Hindlimb muscle (tissue), 1 donor: ENCODE measurements around the gene MROH2A. TPM values are rescaled to one million over a fixed set of nuclear protein-coding genes. Genes with fewer than 3 reads are reported as not detected.
"Not testable (repeated sequence)": the region's sequence is repeated elsewhere in the genome, so short reads cannot be mapped to it uniquely, and the experiment has no call there.

Experiments used
- DNase-seq: peaks from one replicate; pipeline ENCODE4 v3.0.0-alpha.2; 2013
- polyA plus RNA-seq: library from polyadenylated mRNA; unstranded; fragments of 120-200 nt; gene quantifications from one replicate; pipeline ENCODE4 v1.2.1, GENCODE V29; 2013; ENCODE audit not compliant: insufficient read length

MROH2A gene
- polyA plus RNA-seq, result not detected

- no peak for DNase-seq
Observed at GRCh38 chr2:233778030-233778429, at the start of gene MROH2A. MROH2A (plus strand) TSS chr2:233778330; CDS start chr2:233779359, 1,029 bp downstream.

- DNase-seq, result no peak
Observed at GRCh38 chr2:233728723-233729301, 49.3 kb upstream of the MROH2A start, which contains the start of gene UGT1A3. UGT1A3 (plus strand) TSS chr2:233729042; CDS start chr2:233729127, 85 bp downstream.

DNA sequence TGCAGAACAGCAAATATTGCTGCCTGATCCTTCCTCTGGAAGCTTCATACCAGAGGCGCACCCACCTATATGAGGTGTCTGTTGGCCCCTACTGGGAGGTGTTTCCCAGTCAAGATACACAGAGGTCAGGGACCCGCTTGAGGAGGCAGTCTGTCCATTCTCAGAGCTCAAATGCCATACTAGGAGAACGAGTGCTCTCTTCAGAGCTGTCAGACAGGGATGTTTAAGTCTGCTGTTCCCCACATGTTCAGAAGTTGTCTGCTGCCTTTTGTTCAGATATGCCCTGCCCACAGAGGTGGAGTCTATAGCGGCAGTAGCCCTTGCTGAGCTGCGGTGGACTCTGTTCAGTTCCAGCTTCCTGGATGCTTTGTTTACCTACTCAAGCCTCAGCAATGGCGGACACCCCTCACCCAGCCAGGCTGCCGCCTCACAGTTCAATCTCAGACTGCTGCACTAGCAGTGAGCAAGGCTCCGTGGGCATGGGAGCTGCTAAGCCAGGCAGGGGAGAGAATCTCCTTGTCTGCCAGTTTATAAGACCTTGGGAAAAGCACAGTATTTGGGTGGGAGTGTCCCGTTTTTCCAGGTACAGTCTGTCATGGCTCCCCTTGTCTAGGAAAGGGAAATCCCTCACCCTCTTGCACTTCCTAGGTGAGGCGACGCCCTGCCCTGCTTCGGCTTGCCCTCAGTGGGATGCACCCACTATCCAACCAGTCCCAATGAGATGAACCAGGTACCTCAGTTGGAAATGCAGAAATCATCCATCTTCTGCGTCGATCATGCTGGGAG lies 41.1 kb upstream of the MROH2A start:
- not testable (repeated sequence) for DNase-seq

- no peak for DNase-seq
Observed at GRCh38 chr2:233740870-233741269, 37.3 kb upstream of the MROH2A start.

DNA sequence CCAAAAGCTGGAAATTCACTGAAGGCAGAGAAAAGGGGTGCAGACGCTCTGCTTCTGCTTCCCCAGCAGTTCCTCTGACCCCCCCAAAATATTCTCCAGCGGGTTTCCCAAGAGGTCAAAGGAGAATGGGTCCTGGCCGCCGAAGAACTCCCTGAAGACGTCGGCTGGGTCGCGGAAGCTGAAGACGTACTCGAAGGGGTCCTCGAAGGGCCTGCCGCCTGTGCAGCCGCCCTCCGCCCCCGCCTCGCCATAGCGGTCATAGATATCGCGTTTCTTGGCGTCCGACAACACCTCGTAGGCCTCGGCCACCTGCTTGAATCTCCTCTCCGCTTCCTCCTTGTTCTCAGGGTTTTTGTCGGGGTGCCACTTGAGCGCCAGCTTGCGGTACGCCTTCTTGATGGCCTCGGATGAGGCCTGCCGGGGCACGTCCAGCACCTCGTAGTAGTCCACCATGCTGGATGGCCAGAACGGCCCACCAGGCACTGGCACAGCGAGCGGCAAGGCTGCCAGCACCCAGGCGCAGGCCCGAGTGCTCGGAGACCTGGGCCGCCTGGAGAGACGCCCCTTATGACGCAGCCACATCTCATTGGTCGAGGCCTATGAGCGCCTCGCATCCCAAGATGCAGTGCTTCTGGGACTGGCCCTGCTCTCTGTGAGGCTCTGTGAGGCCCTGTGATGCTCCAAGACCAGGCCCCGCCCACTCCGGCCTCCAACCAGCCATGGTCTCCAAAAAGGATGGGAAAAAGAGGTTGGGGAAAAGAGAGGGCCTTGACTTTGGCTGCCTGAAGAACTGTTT lies 34.5 kb upstream of the MROH2A start:
- no peak for DNase-seq

- no peak for DNase-seq
Observed at GRCh38 chr2:233745073-233745755, 32.9 kb upstream of the MROH2A start.

DNA sequence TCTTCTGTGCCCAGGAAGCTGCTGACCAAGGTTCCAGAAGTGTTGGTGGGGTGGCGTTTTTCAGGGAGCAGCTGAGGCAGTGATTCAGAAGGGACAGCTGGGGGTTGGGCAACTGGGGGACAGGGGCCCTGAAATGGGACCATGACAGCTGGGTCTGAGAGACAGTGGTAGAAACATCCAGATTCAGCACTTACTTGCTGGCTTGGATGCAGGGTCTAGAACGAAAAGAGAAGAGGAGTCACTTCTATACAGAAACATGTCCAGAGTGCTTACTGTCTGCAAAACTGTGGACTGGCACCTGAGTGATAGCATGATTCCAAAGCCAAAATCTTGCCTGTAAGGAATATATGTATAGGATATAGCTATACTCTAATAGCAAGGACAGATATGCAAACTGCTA lies 32.3 kb upstream of the MROH2A start:
- DNase-seq, result not testable (repeated sequence)

- DNase-seq, result no peak
Observed at GRCh38 chr2:233746475-233747282, 31.5 kb upstream of the MROH2A start.

- DNase-seq, result no peak
Observed at GRCh38 chr2:233747283-233747544, 30.9 kb upstream of the MROH2A start.

GRCh38 chr2:233750689-233751088 lies 27.4 kb upstream of the MROH2A start:
- DNase-seq, result not testable (repeated sequence)

- not testable (repeated sequence) for DNase-seq
Observed at GRCh38 chr2:233751212-233752009, 26.7 kb upstream of the MROH2A start.

DNA sequence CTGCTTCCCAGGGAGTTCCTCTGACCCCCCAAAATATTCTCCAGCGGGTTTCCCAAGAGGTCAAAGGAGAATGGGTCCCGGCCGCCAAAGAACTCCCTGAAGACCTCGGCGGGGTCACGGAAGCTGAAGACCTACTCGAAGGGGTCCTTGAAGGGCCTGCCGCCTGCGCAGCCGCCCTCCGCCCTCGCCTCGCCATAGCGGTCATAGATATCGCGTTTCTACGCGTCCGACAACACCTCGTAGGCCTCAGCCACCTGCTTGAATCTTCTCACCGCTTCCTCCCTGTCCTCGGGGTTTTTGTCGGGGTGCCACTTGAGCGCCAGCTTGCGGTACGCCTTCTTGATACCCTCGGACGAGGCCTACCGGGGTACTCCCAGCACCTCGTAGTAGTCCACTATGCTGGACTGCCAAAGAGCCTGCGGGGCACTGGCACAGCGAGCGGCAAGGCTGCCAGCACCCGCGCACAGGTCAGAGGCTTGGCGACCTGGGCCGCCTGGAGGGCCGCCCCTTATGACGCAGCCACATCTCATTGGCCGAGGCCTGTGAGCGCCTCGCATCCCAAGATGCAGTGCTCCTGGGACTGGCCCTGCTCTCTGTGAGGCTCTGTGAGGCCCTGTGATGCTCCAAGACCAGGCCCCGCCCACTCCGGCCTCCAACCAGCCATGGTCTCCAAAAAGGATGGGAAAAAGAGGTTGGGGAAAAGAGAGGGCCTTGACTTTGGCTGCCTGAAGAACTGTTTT lies 23.1 kb upstream of the MROH2A start:
- no peak for DNase-seq

DNA sequence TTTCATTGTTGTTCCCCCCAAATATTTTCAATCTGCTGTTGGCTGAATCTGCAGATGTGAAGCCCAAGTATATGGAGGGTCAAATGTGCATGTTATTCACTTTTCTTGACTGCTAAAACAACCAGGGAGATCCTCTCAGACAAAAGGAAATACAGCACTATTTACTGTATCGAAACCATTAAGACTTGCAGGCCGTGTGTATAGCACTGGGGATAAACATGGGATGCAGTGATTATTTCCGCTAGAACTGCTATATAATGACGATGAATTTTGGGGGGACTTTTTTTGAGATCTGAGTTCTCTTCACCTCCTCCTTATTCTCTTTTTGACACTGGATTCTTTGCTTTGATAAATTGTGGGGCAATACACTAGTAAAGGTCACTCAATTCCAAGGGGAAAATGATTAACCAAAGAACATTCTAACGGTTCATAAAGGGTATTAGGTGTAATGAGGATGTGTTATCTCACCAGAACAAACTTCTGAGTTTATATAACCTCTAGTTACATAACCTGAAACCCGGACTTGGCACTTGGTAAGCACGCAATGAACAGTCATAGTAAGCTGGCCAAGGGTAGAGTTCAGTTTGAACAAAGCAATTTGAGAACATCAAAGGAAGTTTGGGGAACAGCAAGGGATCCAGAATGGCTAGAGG lies 21.6 kb upstream of the MROH2A start:
- DNase-seq, result no peak

GRCh38 chr2:233758141-233758540 lies 20.0 kb upstream of the MROH2A start:
- no peak for DNase-seq

DNA sequence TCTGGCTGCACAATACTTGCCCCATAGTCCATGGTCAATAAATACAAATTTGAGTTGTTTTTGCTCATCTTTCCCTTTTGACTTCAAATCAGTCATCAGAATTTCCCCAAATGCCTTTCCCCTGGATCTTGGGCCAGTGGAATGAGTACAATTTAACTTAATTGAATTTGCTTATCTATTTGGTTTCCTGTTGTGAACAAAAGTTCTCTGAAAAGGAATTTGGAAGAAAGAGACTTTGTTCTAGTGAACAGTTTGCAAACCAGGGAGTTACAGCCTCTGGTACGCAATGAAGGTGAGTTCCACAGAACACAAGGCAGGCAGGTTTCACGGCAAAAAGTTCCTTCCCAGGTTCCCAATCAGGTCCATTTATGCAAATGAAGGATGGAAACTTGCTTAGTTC lies 19.3 kb upstream of the MROH2A start:
- no peak for DNase-seq

- no peak for DNase-seq
Observed at GRCh38 chr2:233760043-233760442, 18.1 kb upstream of the MROH2A start, which contains the start of gene UGT1A1. UGT1A1 (plus strand) TSS chr2:233760270; CDS start chr2:233760288, 18 bp downstream.

DNA sequence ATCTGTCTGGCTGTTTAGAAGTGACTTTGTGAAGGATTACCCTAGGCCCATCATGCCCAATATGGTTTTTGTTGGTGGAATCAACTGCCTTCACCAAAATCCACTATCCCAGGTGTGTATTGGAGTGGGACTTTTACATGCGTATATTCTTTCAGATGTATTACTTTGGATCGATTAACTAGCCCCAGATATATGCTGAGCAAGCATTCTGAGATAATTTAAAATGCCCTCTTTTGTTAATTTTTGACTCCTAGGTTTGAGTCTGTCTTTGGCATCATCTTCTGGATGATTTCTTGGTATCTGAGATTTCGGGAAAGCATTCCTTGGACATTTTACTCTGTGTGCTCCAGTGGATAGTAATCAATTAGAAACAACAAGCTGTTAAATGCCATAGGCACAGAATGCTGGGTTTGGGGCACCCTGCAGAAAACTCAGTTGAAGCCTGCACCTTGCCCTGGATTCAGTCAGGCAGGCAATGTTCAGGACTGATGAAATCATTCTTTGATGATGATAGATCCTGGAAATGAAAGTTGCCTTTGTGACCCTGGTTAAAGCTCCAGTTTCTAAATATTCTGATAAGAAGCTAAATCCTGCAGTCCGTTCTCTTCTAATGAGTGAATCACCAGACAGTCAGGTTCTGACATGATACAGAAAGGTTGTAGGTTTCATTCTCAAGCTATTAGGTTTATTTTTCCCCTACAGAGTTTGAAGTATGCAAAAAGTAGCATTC lies 16.9 kb upstream of the MROH2A start:
- no peak for DNase-seq

- DNase-seq, result no peak
Observed at GRCh38 chr2:233764264-233764663, 13.9 kb upstream of the MROH2A start.

DNA sequence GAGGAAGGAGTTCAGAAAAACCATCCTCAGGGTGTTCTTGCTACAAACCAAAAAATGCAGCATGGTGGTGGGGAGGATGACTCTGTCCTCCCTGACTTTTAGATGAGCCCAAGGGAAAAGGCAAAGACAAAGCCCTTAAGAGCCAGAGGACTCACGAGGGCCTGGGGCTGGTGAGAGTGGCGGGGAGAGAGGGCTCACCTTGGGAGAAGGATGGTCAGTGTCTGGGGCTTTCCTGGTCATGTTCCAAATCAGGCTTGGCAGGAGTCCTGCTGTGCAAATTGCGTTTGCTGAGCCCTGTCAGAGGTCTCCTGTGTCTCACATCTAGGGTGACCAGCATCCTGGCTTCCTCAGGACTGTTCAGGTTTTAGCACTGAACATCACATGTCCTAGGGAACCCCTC lies 13.4 kb upstream of the MROH2A start:
- no peak for DNase-seq
